ENCODE results near the gene FLRT2. TPM values are rescaled to one million over a fixed set of nuclear protein-coding genes. Genes with fewer than 3 reads are reported as not detected.

The FLRT2 gene
- total and polyA plus RNA-seq, 2 donors (not counting 1 experiment from before 2014, with no cell fraction given), result not detected

- H3K9me3 Mint-ChIP-seq (ENCODE audit: insufficient read depth), result peaks cover 8% of the 10 kb centered on the region
- ATAC-seq (ENCODE audit: low read depth) (no peak), DNase-seq (no peak)
- Histone ChIP-seq H3K79me2 (ENCODE audit: control insufficient read depth, insufficient read depth, low read length) (no peaks in the 10 kb centered on the region), H3K4me1 (ENCODE audit: control insufficient read depth in 2 of 2, insufficient read depth in 2 of 2, low read length in 2 of 2) (no peaks in the 10 kb centered on the region), H3K4me2 (replicated peaks; ENCODE audit: low read depth, low read length, poor library complexity, severe bottlenecking) (no peak overlapping the region), H2AFZ (ENCODE audit: insufficient read depth, low read depth, low read length, poor library complexity, severe bottlenecking) (no peak overlapping the region), H3K27me3 (replicated peaks in 1 of 4; ENCODE audit: control extremely low read depth in 1 of 4, control insufficient read depth in 3 of 4, insufficient read depth in 4 of 4, low read length in 3 of 4) (no peaks in the 10 kb centered on the region), H3K9me3 (ENCODE audit: control extremely low read depth in 1 of 3, control insufficient read depth in 2 of 3, insufficient read depth in 1 of 3, low read length in 2 of 3) (peaks cover 0 to 4% (median 0%) of the 10 kb centered on the region in 3 donors), H4K20me1 (ENCODE audit: control insufficient read depth, insufficient read depth, low read length, poor library complexity, severe bottlenecking) (no peaks in the 10 kb centered on the region), H3K27ac (ENCODE audit: low read length in 2 of 2) (no peak overlapping the region), H3K4me3 (ENCODE audit: control extremely low read depth in 1 of 5, extremely low read depth in 1 of 5, insufficient read depth in 1 of 5, low read depth in 2 of 5, low read length in 4 of 5) (no peak overlapping the region), H3K9ac (ENCODE audit: low read length) (no peak overlapping the region), H3K36me3 (replicated peaks in 1 of 2; ENCODE audit: control extremely low read depth in 1 of 2, control insufficient read depth in 1 of 2, extremely low read depth in 1 of 2, insufficient read depth in 2 of 2, low read length in 1 of 2) (no peaks in the 10 kb centered on the region)
- H3K27me3 Mint-ChIP-seq, result no peaks in the 10 kb centered on the region
- ChIA-PET POLR2A (no interaction called here), CTCF (interaction anchor here (0.8 kb wide), 1 partner anchor 21 kb away, joined by 3 read pairs; no protein-coding TSS in a partner anchor)
- H3K4me1 Mint-ChIP-seq, result no peaks in the 10 kb centered on the region
- H3K27ac Mint-ChIP-seq, result no peak overlapping the region
- TF ChIP-seq, protein P1, sequence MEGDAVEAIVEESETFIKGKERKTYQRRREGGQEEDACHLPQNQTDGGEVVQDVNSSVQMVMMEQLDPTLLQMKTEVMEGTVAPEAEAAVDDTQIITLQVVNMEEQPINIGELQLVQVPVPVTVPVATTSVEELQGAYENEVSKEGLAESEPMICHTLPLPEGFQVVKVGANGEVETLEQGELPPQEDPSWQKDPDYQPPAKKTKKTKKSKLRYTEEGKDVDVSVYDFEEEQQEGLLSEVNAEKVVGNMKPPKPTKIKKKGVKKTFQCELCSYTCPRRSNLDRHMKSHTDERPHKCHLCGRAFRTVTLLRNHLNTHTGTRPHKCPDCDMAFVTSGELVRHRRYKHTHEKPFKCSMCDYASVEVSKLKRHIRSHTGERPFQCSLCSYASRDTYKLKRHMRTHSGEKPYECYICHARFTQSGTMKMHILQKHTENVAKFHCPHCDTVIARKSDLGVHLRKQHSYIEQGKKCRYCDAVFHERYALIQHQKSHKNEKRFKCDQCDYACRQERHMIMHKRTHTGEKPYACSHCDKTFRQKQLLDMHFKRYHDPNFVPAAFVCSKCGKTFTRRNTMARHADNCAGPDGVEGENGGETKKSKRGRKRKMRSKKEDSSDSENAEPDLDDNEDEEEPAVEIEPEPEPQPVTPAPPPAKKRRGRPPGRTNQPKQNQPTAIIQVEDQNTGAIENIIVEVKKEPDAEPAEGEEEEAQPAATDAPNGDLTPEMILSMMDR (IDR thresholded peaks at IDR 0.05), result no peak
- no peak for TF ChIP-seq EZH2 (IDR thresholded peaks at IDR 0.05; ENCODE audit: borderline replicate concordance, insufficient read depth, low read depth, low read length, poor library complexity, severe bottlenecking)
- intact Hi-C loops (cut with micrococcal nuclease), result no loop called here
- no peak overlapping the region for H3K4me3 Mint-ChIP-seq
- no CpG with 5 or more reads among the region's 4 CpGs for WGBS (ENCODE audit: insufficient coverage)
Observed at GRCh38 chr14:85566603-85567002, 36.7 kb downstream of the FLRT2 start.

DNA sequence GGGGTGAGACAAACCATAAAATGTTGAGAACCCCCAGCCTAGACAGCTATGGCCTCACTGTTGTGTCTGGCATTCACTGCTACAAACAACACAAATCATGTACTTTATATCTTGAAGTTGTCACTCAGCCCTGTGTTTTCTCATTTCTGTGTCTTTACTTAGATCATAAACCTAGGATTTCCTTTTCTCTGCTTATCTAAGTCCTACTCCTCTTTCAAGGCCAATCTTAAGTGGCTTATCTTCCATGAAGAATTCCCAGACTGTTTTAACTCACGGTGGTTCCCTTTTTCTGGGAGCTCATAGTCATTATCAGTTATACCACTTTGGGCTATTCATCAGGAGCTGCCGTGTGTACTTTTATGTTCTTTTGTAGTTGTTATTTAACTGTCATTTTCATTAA is 42.1 kb downstream of the FLRT2 start:
- H3K27ac ChIP-seq (ENCODE audit: low read length in 2 of 2), result no peak overlapping the region
- no peaks in the 10 kb centered on the region for H3K79me2 ChIP-seq (ENCODE audit: control insufficient read depth, insufficient read depth, low read length)
- intact Hi-C loops (cut with micrococcal nuclease), result no loop called here
- H2AFZ ChIP-seq (ENCODE audit: insufficient read depth, low read depth, low read length, poor library complexity, severe bottlenecking), result no peak overlapping the region
- H3K9ac ChIP-seq (ENCODE audit: low read length), result no peak overlapping the region
- DNase-seq (no peak), ATAC-seq (ENCODE audit: low read depth) (no peak)
- H3K9me3 ChIP-seq (ENCODE audit: control extremely low read depth in 1 of 3, control insufficient read depth in 2 of 3, insufficient read depth in 1 of 3, low read length in 2 of 3), result peaks cover 0 to 4% (median 0%) of the 10 kb centered on the region in 3 donors
- no peak overlapping the region for H3K4me3 Mint-ChIP-seq
- no peak overlapping the region for H3K27ac Mint-ChIP-seq
- ChIA-PET CTCF (no interaction called here), POLR2A (no interaction called here)
- no peaks in the 10 kb centered on the region for H3K36me3 ChIP-seq (replicated peaks in 1 of 2; ENCODE audit: control extremely low read depth in 1 of 2, control insufficient read depth in 1 of 2, extremely low read depth in 1 of 2, insufficient read depth in 2 of 2, low read length in 1 of 2)
- no peaks in the 10 kb centered on the region for H3K4me1 ChIP-seq (ENCODE audit: control insufficient read depth in 2 of 2, insufficient read depth in 2 of 2, low read length in 2 of 2)
- no peaks in the 10 kb centered on the region for H3K27me3 Mint-ChIP-seq
- no peaks in the 10 kb centered on the region for H3K27me3 ChIP-seq (replicated peaks in 1 of 4; ENCODE audit: control extremely low read depth in 1 of 4, control insufficient read depth in 3 of 4, insufficient read depth in 4 of 4, low read length in 3 of 4)
- TF ChIP-seq, protein P1 (IDR thresholded peaks at IDR 0.05), result no peak
- no peak for TF ChIP-seq EZH2 (IDR thresholded peaks at IDR 0.05; ENCODE audit: borderline replicate concordance, insufficient read depth, low read depth, low read length, poor library complexity, severe bottlenecking)
- H3K4me1 Mint-ChIP-seq, result no peaks in the 10 kb centered on the region
- no peak overlapping the region for H3K4me2 ChIP-seq (replicated peaks; ENCODE audit: low read depth, low read length, poor library complexity, severe bottlenecking)
- H4K20me1 ChIP-seq (ENCODE audit: control insufficient read depth, insufficient read depth, low read length, poor library complexity, severe bottlenecking), result no peaks in the 10 kb centered on the region
- H3K4me3 ChIP-seq (ENCODE audit: control extremely low read depth in 1 of 5, extremely low read depth in 1 of 5, insufficient read depth in 1 of 5, low read depth in 2 of 5, low read length in 4 of 5), result no peak overlapping the region
- WGBS (ENCODE audit: insufficient coverage), result no CpG with 5 or more reads among the region's 2 CpGs
- no peaks in the 10 kb centered on the region for H3K9me3 Mint-ChIP-seq (ENCODE audit: insufficient read depth)

All from B cell (primary cell).